ENCODE data around the gene WWOX. TPM values are rescaled to one million over a fixed set of nuclear protein-coding genes. Genes with fewer than 3 reads are reported as not detected.

The WWOX gene
- total RNA-seq, 2 donors from 2014 or later: 23.0 to 31.7 TPM

- no peak overlapping the region for H3K4me3 Mint-ChIP-seq
- no peak for DNase-seq (ENCODE audit: low spot score)
- H3K27me3 Mint-ChIP-seq: no peaks in the 10 kb centered on the region
- no peak overlapping the region for H3K27ac Mint-ChIP-seq
- no peaks in the 10 kb centered on the region for H3K4me1 Mint-ChIP-seq (ENCODE audit: low read depth in 2 of 2)
- ATAC-seq: no peak
- no peaks in the 10 kb centered on the region for H3K9me3 Mint-ChIP-seq
- no peaks in the 10 kb centered on the region for H3K36me3 Mint-ChIP-seq
These were observed 178.6 kb downstream of the WWOX start for GRCh38 chr16:78278056-78278450.

GRCh38 chr16:78281115-78281514 lies 181.7 kb downstream of the WWOX start:
- no peak for DNase-seq (ENCODE audit: low spot score)
- H3K36me3 Mint-ChIP-seq: no peaks in the 10 kb centered on the region
- no peaks in the 10 kb centered on the region for H3K4me1 Mint-ChIP-seq (ENCODE audit: low read depth in 2 of 2)
- ATAC-seq: no peak
- no peak overlapping the region for H3K4me3 Mint-ChIP-seq
- no peaks in the 10 kb centered on the region for H3K27me3 Mint-ChIP-seq
- H3K9me3 Mint-ChIP-seq: no peaks in the 10 kb centered on the region
- no peak overlapping the region for H3K27ac Mint-ChIP-seq

GRCh38 chr16:78283548-78284251 lies 184.2 kb downstream of the WWOX start:
- ATAC-seq (no peak), DNase-seq (ENCODE audit: low spot score) (no peak)
- no peaks in the 10 kb centered on the region for H3K4me1 Mint-ChIP-seq (ENCODE audit: low read depth in 2 of 2)
- H3K27ac Mint-ChIP-seq: no peak overlapping the region
- no peaks in the 10 kb centered on the region for H3K36me3 Mint-ChIP-seq
- H3K9me3 Mint-ChIP-seq: no peaks in the 10 kb centered on the region
- H3K4me3 Mint-ChIP-seq: no peak overlapping the region
- no peaks in the 10 kb centered on the region for H3K27me3 Mint-ChIP-seq

- DNase-seq (ENCODE audit: low spot score): no peak
- no peaks in the 10 kb centered on the region for H3K27me3 Mint-ChIP-seq
- no peaks in the 10 kb centered on the region for H3K36me3 Mint-ChIP-seq
- H3K9me3 Mint-ChIP-seq: no peaks in the 10 kb centered on the region
- no peak overlapping the region for H3K4me3 Mint-ChIP-seq
- H3K4me1 Mint-ChIP-seq (ENCODE audit: low read depth in 2 of 2): no peaks in the 10 kb centered on the region
- ATAC-seq: no peak
- no peak overlapping the region for H3K27ac Mint-ChIP-seq
These were observed 184.9 kb downstream of the WWOX start for GRCh38 chr16:78284326-78284725.

GRCh38 chr16:78284957-78285434 lies 185.5 kb downstream of the WWOX start:
- H3K36me3 Mint-ChIP-seq: no peaks in the 10 kb centered on the region
- no peaks in the 10 kb centered on the region for H3K27me3 Mint-ChIP-seq
- H3K9me3 Mint-ChIP-seq: no peaks in the 10 kb centered on the region
- H3K27ac Mint-ChIP-seq: no peak overlapping the region
- DNase-seq (ENCODE audit: low spot score): no peak
- no peaks in the 10 kb centered on the region for H3K4me1 Mint-ChIP-seq (ENCODE audit: low read depth in 2 of 2)
- H3K4me3 Mint-ChIP-seq: no peak overlapping the region
- ATAC-seq: no peak

GRCh38 chr16:78285437-78285922 lies 186.0 kb downstream of the WWOX start:
- no peak overlapping the region for H3K27ac Mint-ChIP-seq
- H3K9me3 Mint-ChIP-seq: no peaks in the 10 kb centered on the region
- DNase-seq (ENCODE audit: low spot score) (no peak), ATAC-seq (no peak)
- no peaks in the 10 kb centered on the region for H3K4me1 Mint-ChIP-seq (ENCODE audit: low read depth in 2 of 2)
- H3K4me3 Mint-ChIP-seq: no peak overlapping the region
- H3K36me3 Mint-ChIP-seq: no peaks in the 10 kb centered on the region
- peaks cover 0 to 2% of the 10 kb centered on the region in 2 donors for H3K27me3 Mint-ChIP-seq

- no peak overlapping the region for H3K27ac Mint-ChIP-seq
- no peaks in the 10 kb centered on the region for H3K4me1 Mint-ChIP-seq (ENCODE audit: low read depth in 2 of 2)
- peaks cover 0 to 2% of the 10 kb centered on the region in 2 donors for H3K27me3 Mint-ChIP-seq
- H3K9me3 Mint-ChIP-seq: no peaks in the 10 kb centered on the region
- no peak overlapping the region for H3K4me3 Mint-ChIP-seq
- H3K36me3 Mint-ChIP-seq: no peaks in the 10 kb centered on the region
- no peak for DNase-seq (ENCODE audit: low spot score)
- ATAC-seq: no peak
These were observed 186.6 kb downstream of the WWOX start for GRCh38 chr16:78286065-78286464.

- DNase-seq (ENCODE audit: low spot score) (no peak), ATAC-seq (no peak)
- Mint-ChIP-seq H3K4me3 (no peak overlapping the region), H3K36me3 (no peaks in the 10 kb centered on the region), H3K27me3 (peaks cover 0 to 2% of the 10 kb centered on the region in 2 donors), H3K9me3 (no peaks in the 10 kb centered on the region), H3K4me1 (ENCODE audit: low read depth in 2 of 2) (peaks cover 0 to under 1% of the 10 kb centered on the region in 2 donors), H3K27ac (no peak overlapping the region)
These were observed 189.4 kb downstream of the WWOX start for GRCh38 chr16:78288888-78289287.

- no peaks in the 10 kb centered on the region for H3K9me3 Mint-ChIP-seq
- no peak for ATAC-seq
- no peaks in the 10 kb centered on the region for H3K36me3 Mint-ChIP-seq
- no peak for DNase-seq (ENCODE audit: low spot score)
- no peak overlapping the region for H3K27ac Mint-ChIP-seq
- H3K27me3 Mint-ChIP-seq: peaks cover 0 to 7% of the 10 kb centered on the region in 2 donors
- no peak overlapping the region for H3K4me3 Mint-ChIP-seq
- H3K4me1 Mint-ChIP-seq (ENCODE audit: low read depth in 2 of 2): peaks cover 0 to 4% of the 10 kb centered on the region in 2 donors
These were observed 189.9 kb downstream of the WWOX start for GRCh38 chr16:78289373-78289772.

- no peak overlapping the region for H3K27ac Mint-ChIP-seq
- ATAC-seq (no peak), DNase-seq (ENCODE audit: low spot score) (no peak)
- no peak overlapping the region for H3K4me3 Mint-ChIP-seq
- H3K9me3 Mint-ChIP-seq: no peaks in the 10 kb centered on the region
- H3K36me3 Mint-ChIP-seq: no peaks in the 10 kb centered on the region
- peaks cover 0 to 7% of the 10 kb centered on the region in 2 donors for H3K4me1 Mint-ChIP-seq (ENCODE audit: low read depth in 2 of 2)
- peaks cover 0 to 9% of the 10 kb centered on the region in 2 donors for H3K27me3 Mint-ChIP-seq
These were observed 190.4 kb downstream of the WWOX start for GRCh38 chr16:78289844-78290277.

- H3K9me3 Mint-ChIP-seq: no peaks in the 10 kb centered on the region
- DNase-seq (ENCODE audit: low spot score) (no peak), ATAC-seq (no peak)
- no peaks in the 10 kb centered on the region for H3K36me3 Mint-ChIP-seq
- H3K27me3 Mint-ChIP-seq: peaks cover 0 to 11% of the 10 kb centered on the region in 2 donors
- no peak overlapping the region for H3K27ac Mint-ChIP-seq
- H3K4me1 Mint-ChIP-seq (ENCODE audit: low read depth in 2 of 2): peaks cover 0 to 7% of the 10 kb centered on the region in 2 donors
- H3K4me3 Mint-ChIP-seq: no peak overlapping the region
These were observed 190.9 kb downstream of the WWOX start for GRCh38 chr16:78290395-78290794.

- Mint-ChIP-seq H3K27ac (no peak overlapping the region), H3K36me3 (no peaks in the 10 kb centered on the region), H3K4me3 (no peak overlapping the region), H3K4me1 (ENCODE audit: low read depth in 2 of 2) (peaks cover 0 to 7% of the 10 kb centered on the region in 2 donors), H3K9me3 (no peaks in the 10 kb centered on the region), H3K27me3 (peaks cover 0 to 11% of the 10 kb centered on the region in 2 donors)
- no peak for DNase-seq (ENCODE audit: low spot score)
- ATAC-seq: no peak
These were observed 191.6 kb downstream of the WWOX start for GRCh38 chr16:78290872-78291591.

- H3K36me3 Mint-ChIP-seq: no peaks in the 10 kb centered on the region
- no peak overlapping the region for H3K27ac Mint-ChIP-seq
- DNase-seq (ENCODE audit: low spot score) (no peak), ATAC-seq (no peak)
- H3K9me3 Mint-ChIP-seq: no peaks in the 10 kb centered on the region
- peaks cover 0 to 11% of the 10 kb centered on the region in 2 donors for H3K27me3 Mint-ChIP-seq
- H3K4me1 Mint-ChIP-seq (ENCODE audit: low read depth in 2 of 2): peaks cover 0 to 7% of the 10 kb centered on the region in 2 donors
- no peak overlapping the region for H3K4me3 Mint-ChIP-seq
These were observed 192.2 kb downstream of the WWOX start for GRCh38 chr16:78291604-78292003.
